IPS-NIHi11 (cell line): Measurements from ENCODE around the gene SPATA33.
"Not testable (repeated sequence)": the region's sequence is repeated elsewhere in the genome, so short reads cannot be mapped to it uniquely, and the experiment has no call there.

ENCODE experiments used
- DNase-seq: peaks from one replicate; pipeline ENCODE4 v3.0.0; 2012; ENCODE audit warnings: mixed read lengths, low spot score

Gene SPATA33

GRCh38 chr16:89693931-89694783 lies 36.5 kb downstream of the SPATA33 start:
- no peak for DNase-seq

- not testable (repeated sequence) for DNase-seq
These were observed 37.1 kb downstream of the SPATA33 start for GRCh38 chr16:89694784-89695085.

GRCh38 chr16:89695086-89695874 lies 37.6 kb downstream of the SPATA33 start:
- no peak for DNase-seq

- DNase-seq: no peak
These were observed 38.4 kb downstream of the SPATA33 start for GRCh38 chr16:89695875-89696669.

- DNase-seq: no peak
These were observed 39.1 kb downstream of the SPATA33 start for GRCh38 chr16:89696670-89697128.

- no peak for DNase-seq
These were observed 39.6 kb downstream of the SPATA33 start for GRCh38 chr16:89697161-89697615.

- no peak for DNase-seq
These were observed 40.1 kb downstream of the SPATA33 start for GRCh38 chr16:89697616-89698331.

- not testable (repeated sequence) for DNase-seq
These were observed 41.1 kb downstream of the SPATA33 start for GRCh38 chr16:89698717-89699116.

- DNase-seq: not testable (repeated sequence)
These were observed 42.0 kb downstream of the SPATA33 start for GRCh38 chr16:89699629-89700099.

DNA sequence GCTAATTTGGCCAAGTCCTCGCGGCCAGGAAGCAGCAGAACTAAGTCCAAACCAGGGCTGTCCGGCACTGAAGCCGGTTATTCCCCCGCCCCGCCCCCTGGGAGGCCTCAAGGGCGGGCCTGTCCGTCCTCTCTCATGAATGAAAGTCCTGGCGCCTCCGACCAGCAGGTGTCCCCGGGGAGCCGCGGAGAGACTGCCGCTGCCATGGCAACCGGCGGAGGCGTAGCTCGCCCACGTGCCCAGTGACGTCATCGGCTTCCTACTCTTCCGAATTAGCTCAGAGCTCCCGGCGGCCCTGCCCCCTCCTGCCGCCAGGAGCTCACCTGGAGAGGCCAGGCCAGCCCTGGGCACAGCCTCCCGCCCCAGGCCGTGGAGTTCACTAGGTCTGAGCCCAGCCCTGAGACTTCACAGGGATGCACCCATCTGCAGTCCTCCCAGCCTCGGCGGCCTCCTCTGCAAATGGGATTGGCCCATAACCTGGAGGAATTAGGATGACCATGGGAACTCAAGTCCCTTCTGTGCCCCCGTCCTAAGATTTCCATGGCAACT lies 42.5 kb downstream of the SPATA33 start:
- peak; percentile 94 for DNase-seq

DNA sequence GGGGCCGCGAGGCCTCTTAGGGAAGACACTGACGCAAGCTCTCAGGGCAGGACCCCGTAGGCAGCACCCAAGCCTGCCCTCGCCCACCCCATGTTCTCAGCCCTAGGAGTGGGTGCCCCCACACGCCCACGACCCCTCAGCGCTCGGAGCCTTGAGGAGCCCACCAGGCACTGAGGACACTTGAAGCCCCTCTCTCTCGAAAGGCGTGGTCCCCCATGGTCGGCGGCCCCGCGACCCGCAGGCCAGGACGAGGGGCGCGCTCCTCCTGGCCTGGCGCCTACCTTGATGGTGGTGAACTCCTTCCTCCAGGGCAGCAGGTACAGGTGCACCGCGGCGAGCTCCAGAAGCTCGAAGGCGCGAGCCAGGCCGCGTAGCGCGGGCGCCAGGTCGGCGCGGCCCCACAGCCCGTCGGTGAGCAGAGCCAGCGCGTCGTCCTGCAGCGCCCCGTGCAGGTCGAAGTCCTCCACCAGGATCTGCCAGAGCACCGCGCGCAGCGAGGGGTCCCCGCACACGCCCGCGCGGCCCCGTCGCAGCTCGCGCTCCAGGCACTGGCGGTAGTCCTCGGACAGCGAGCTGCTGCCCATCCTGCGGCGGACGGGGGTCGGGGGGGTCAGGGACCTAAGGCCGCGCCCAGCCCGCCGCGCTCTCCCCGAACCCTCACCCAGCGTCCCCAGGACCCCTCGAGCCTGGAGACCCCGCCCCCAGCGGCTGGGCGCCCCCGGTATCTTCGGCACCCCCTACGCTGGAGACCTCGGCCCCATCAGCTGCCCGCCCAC lies 43.2 kb downstream of the SPATA33 start:
- peak; percentile 60 for DNase-seq

GRCh38 chr16:89701425-89702406 lies 44.1 kb downstream of the SPATA33 start, which contains the start of gene SPATA2L:
Gene SPATA2L, minus strand, starts transcription at chr16:89701705. Its CDS starts 473 bp downstream, at chr16:89701232.
- peak; percentile 95 for DNase-seq

- DNase-seq: no peak
These were observed 46.6 kb downstream of the SPATA33 start for GRCh38 chr16:89704281-89704680.

GRCh38 chr16:89705006-89705405 lies 47.4 kb downstream of the SPATA33 start:
- DNase-seq: no peak

- DNase-seq: no peak
These were observed 49.1 kb downstream of the SPATA33 start for GRCh38 chr16:89706518-89707260.

DNA sequence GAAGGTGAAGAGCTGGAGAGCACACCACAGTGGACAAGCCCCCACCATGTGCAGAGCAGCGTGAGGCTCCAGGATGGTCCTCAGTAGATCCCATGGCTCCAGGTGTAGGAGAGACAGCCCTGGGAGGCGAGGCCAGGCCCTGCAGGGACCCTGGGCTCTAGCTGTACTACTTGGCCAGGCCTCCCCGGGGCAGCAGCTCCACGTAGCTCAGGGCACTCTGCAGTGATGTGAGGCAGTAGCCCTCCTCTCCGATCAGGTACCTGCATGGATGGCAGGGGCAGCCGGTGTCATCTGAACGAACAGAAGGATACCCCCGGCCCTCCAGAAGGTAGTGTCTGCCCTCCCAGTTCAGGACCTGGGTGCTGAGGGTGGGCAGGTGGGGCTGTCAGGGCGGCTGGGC lies 50.1 kb downstream of the SPATA33 start:
- DNase-seq: no peak

- DNase-seq: no peak
These were observed 50.9 kb downstream of the SPATA33 start for GRCh38 chr16:89708481-89708931.

GRCh38 chr16:89709166-89709565 lies 51.5 kb downstream of the SPATA33 start:
- DNase-seq: peak; percentile 62
